ENCODE data around the gene IKZF4. TPM values are rescaled to one million over a fixed set of nuclear protein-coding genes. Genes with fewer than 3 reads are reported as not detected.

Gene IKZF4
- total RNA-seq, 2 experiments from 2014 or later, result 2.5 to 5.0 TPM

- CTCF ChIA-PET, result interaction anchor here (0.9 to 2.0 kb wide), 3 partner anchors 12 to 39 kb away, joined by 3 to 10 read pairs (median 6); no protein-coding TSS in a partner anchor
- ATAC-seq (ENCODE audit: poor library complexity) (peak; percentile 89), DNase-seq (peak; percentile 57 to 87 (median 64))
- intact Hi-C loops (cut with DNase I, micrococcal nuclease), result loop anchor here in 1 of 2 experiments (1.0 kb wide), 1 partner anchor 33 kb away; the partner anchor contains the start of gene RPS26
- Histone ChIP-seq H3K36me3 (ENCODE audit: insufficient read depth, low read length) (no peaks in the 10 kb centered on the region), H3K27me3 (ENCODE audit: control insufficient read depth in 1 of 2, insufficient read depth in 2 of 2, low read length in 2 of 2) (no peaks in the 10 kb centered on the region), H3K4me1 (ENCODE audit: insufficient read depth, low read length) (peaks cover 22% of the 10 kb centered on the region), H3K27ac (ENCODE audit: low read depth in 1 of 2, low read length in 2 of 2) (peak overlapping the region; percentile 30 to 36), H3K9me3 (ENCODE audit: control insufficient read depth in 1 of 2, insufficient read depth in 1 of 2, low read length in 2 of 2) (no peaks in the 10 kb centered on the region), H3K4me3 (ENCODE audit: low read length) (peak overlapping the region; percentile 70)
- Mint-ChIP-seq H3K36me3 (ENCODE audit: low read depth) (no peaks in the 10 kb centered on the region), H3K4me3 (peak overlapping the region; percentile 88), H3K27me3 (no peaks in the 10 kb centered on the region), H3K9me3 (no peaks in the 10 kb centered on the region), H3K4me1 (ENCODE audit: low read depth) (peaks cover 19% of the 10 kb centered on the region), H3K27ac (peak overlapping the region; percentile 76)
- TF ChIP-seq, protein P1, sequence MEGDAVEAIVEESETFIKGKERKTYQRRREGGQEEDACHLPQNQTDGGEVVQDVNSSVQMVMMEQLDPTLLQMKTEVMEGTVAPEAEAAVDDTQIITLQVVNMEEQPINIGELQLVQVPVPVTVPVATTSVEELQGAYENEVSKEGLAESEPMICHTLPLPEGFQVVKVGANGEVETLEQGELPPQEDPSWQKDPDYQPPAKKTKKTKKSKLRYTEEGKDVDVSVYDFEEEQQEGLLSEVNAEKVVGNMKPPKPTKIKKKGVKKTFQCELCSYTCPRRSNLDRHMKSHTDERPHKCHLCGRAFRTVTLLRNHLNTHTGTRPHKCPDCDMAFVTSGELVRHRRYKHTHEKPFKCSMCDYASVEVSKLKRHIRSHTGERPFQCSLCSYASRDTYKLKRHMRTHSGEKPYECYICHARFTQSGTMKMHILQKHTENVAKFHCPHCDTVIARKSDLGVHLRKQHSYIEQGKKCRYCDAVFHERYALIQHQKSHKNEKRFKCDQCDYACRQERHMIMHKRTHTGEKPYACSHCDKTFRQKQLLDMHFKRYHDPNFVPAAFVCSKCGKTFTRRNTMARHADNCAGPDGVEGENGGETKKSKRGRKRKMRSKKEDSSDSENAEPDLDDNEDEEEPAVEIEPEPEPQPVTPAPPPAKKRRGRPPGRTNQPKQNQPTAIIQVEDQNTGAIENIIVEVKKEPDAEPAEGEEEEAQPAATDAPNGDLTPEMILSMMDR (IDR thresholded peaks at IDR 0.05), result no peak
- POLR2A ChIA-PET, result interaction anchor here (0.6 to 2.2 kb wide), 15 partner anchors 11 to 265 kb away, joined by 3 to 17 read pairs (median 4); partner anchors contain the start of genes DGKA, IKZF4, PA2G4 and RAB5B
Measured at GRCh38 chr12:56007564-56008559, 13.0 kb upstream of the IKZF4 start.

DNA sequence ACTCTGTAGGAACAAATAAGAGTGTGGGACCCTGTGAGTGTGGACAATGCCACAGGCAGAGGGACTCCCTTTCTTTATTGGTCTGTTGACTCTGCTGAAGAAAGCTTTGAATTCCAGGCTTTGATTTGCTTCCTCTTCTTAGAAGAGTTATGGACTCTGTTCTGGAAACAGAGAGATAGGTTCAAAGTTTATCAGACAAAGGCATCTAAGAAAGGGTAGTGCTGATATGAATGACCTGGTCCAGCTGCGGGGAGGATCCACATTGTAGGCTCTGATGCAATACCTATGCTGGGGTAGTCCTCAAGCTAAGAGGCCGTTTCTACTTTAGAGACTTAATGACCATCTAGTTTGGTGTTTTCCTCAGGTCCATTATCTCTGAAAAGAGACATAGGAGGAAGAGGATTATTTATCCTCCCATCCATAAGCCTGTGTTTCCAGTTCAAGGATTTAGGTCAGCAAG lies 10.7 kb upstream of the IKZF4 start:
- no peak for DNase-seq
- Mint-ChIP-seq H3K4me1 (ENCODE audit: low read depth) (peaks cover 17% of the 10 kb centered on the region), H3K27me3 (no peaks in the 10 kb centered on the region), H3K27ac (no peak overlapping the region), H3K4me3 (peak overlapping the region; percentile 43), H3K9me3 (no peaks in the 10 kb centered on the region), H3K36me3 (ENCODE audit: low read depth) (no peaks in the 10 kb centered on the region)
- no peak overlapping the region for H3K27ac ChIP-seq (ENCODE audit: low read depth in 1 of 2, low read length in 2 of 2)
- ATAC-seq (ENCODE audit: poor library complexity), result no peak
- H3K4me3 ChIP-seq (ENCODE audit: low read length), result no peak overlapping the region
- intact Hi-C loops (cut with DNase I, micrococcal nuclease), result no loop called here
- TF ChIP-seq, protein P1 (IDR thresholded peaks at IDR 0.05), result no peak
- H3K9me3 ChIP-seq (ENCODE audit: control insufficient read depth in 1 of 2, insufficient read depth in 1 of 2, low read length in 2 of 2), result no peaks in the 10 kb centered on the region
- POLR2A ChIA-PET, result interaction anchor here (0.7 to 1.6 kb wide), 2 partner anchors 31 to 108 kb away, joined by 3 read pairs; partner anchors contain the start of gene ZC3H10
- peaks cover 22% of the 10 kb centered on the region for H3K4me1 ChIP-seq (ENCODE audit: insufficient read depth, low read length)
- CTCF ChIA-PET, result interaction anchor here (1.2 to 1.6 kb wide), 2 partner anchors 15 to 37 kb away, joined by 4 to 6 read pairs; no protein-coding TSS in a partner anchor
- H3K27me3 ChIP-seq (ENCODE audit: control insufficient read depth in 1 of 2, insufficient read depth in 2 of 2, low read length in 2 of 2), result no peaks in the 10 kb centered on the region
- no peaks in the 10 kb centered on the region for H3K36me3 ChIP-seq (ENCODE audit: insufficient read depth, low read length)

- ChIA-PET CTCF (interaction anchor here (0.6 kb wide), 1 partner anchor 17 kb away, joined by 3 read pairs; no protein-coding TSS in a partner anchor), POLR2A (interaction anchor here (0.9 kb wide), 1 partner anchor 16 kb away, joined by 3 read pairs; no protein-coding TSS in a partner anchor)
- Histone ChIP-seq H3K4me3 (ENCODE audit: low read length) (no peak overlapping the region), H3K4me1 (ENCODE audit: insufficient read depth, low read length) (peaks cover 12% of the 10 kb centered on the region), H3K9me3 (ENCODE audit: control insufficient read depth in 1 of 2, insufficient read depth in 1 of 2, low read length in 2 of 2) (no peaks in the 10 kb centered on the region), H3K27me3 (ENCODE audit: control insufficient read depth in 1 of 2, insufficient read depth in 2 of 2, low read length in 2 of 2) (no peaks in the 10 kb centered on the region), H3K36me3 (ENCODE audit: insufficient read depth, low read length) (no peaks in the 10 kb centered on the region), H3K27ac (ENCODE audit: low read depth in 1 of 2, low read length in 2 of 2) (no peak overlapping the region)
- DNase-seq, result no peak
- H3K27ac Mint-ChIP-seq, result no peak overlapping the region
- H3K36me3 Mint-ChIP-seq (ENCODE audit: low read depth), result no peaks in the 10 kb centered on the region
- no peak overlapping the region for H3K4me3 Mint-ChIP-seq
- TF ChIP-seq, protein P1 (IDR thresholded peaks at IDR 0.05), result no peak
- no peaks in the 10 kb centered on the region for H3K27me3 Mint-ChIP-seq
- no peaks in the 10 kb centered on the region for H3K9me3 Mint-ChIP-seq
- peaks cover 12% of the 10 kb centered on the region for H3K4me1 Mint-ChIP-seq (ENCODE audit: low read depth)
- ATAC-seq (ENCODE audit: poor library complexity), result no peak
- intact Hi-C loops (cut with DNase I, micrococcal nuclease), result no loop called here
Measured at GRCh38 chr12:56011509-56012090, 9.2 kb upstream of the IKZF4 start.

Data from CD4-positive, alpha-beta T cell (primary cell).